Colonic mucosa (tissue), 4 donors: ENCODE results near the gene LYPD6B. TPM values are rescaled to one million over a fixed set of nuclear protein-coding genes. Genes with fewer than 3 reads are reported as not detected.
A peak's percentile ranks its signal among the peaks of the same experiment; 100 is the strongest.

Source experiments
- DNase-seq: peaks from one replicate; pipeline ENCODE4 v3.0.0-alpha.2; 2020
- H3K27ac ChIP-seq: fragments of 200-600 bp; one replicate; pipeline ENCODE4 v1.8.0; 2021
- H3K27me3 ChIP-seq: fragments of 200-600 bp; one replicate; pipeline ENCODE4 v1.8.0; 2021
- H3K36me3 ChIP-seq: fragments of 200-600 bp; one replicate; pipeline ENCODE4 v1.8.0; 2021
- H3K4me1 ChIP-seq: fragments of 200-600 bp; one replicate; pipeline ENCODE4 v1.8.0; 2021; ENCODE audit warnings: mild to moderate bottlenecking
- H3K4me3 ChIP-seq: fragments of 200-600 bp; one replicate; pipeline ENCODE4 v1.8.0; 2021
- H3K9ac ChIP-seq, 2 donors: one replicate each; pipeline ENCODE4 v1.7.0; 2013; ENCODE audit warnings: control low read depth in 2 of 2, low read depth in 2 of 2, low read length in 2 of 2
- H3K9me3 ChIP-seq: fragments of 200-600 bp; one replicate; pipeline ENCODE4 v1.8.0; 2021
- CTCF ChIP-seq: fragments of 200-600 bp; IDR thresholded peaks from one replicate; pipeline ENCODE4 v1.8.0; 2022; ENCODE audit warnings: antibody characterized with exemption, mild to moderate bottlenecking
- intact Hi-C: fragments of 100-400 bp; cut with DNase I; formaldehyde crosslinking; loops from one replicate; pipeline ENCODE4 v1.14.1; 2022
- total RNA-seq, 2 donors: library from RNA; stranded (reverse); fragmentation: NEBNext Ultra II Directional in 1 of 2; extraction: Animal tissue kit (Norgen Biotek cat#: 25700) in 1 of 2; gene quantifications; one replicate each; pipeline ENCODE4 v1.2.1, GENCODE V29; 2021
- donor health status: healthy.
- donor health status: DM: no; HTN: no; CAD: no.
- donor health status: DM: no; HTN: no; CAD: no.

The LYPD6B gene
- total RNA-seq, 2 donors from 2014 or later, result 2.6 to 3.4 TPM

GRCh38 chr2:149082735-149083134 is 44.2 kb downstream of the LYPD6B start:
- Histone ChIP-seq H3K9ac (no peak overlapping the region), H3K4me3 (no peak overlapping the region), H3K27ac (no peak overlapping the region), H3K4me1 (no peaks in the 10 kb centered on the region), H3K27me3 (no peaks in the 10 kb centered on the region), H3K9me3 (no peaks in the 10 kb centered on the region), H3K36me3 (no peaks in the 10 kb centered on the region)
- no peak for TF ChIP-seq CTCF
- intact Hi-C loops, result no loop called here
- DNase-seq, result no peak

- H3K27me3 ChIP-seq, result no peaks in the 10 kb centered on the region
- intact Hi-C loops, result no loop called here
- no peak overlapping the region for H3K9ac ChIP-seq
- H3K36me3 ChIP-seq, result no peaks in the 10 kb centered on the region
- H3K4me3 ChIP-seq, result no peak overlapping the region
- H3K4me1 ChIP-seq, result no peaks in the 10 kb centered on the region
- no peak for TF ChIP-seq CTCF
- no peak overlapping the region for H3K27ac ChIP-seq
- no peak for DNase-seq
- no peaks in the 10 kb centered on the region for H3K9me3 ChIP-seq
Measured at GRCh38 chr2:149084924-149085795, 46.7 kb downstream of the LYPD6B start.

DNA sequence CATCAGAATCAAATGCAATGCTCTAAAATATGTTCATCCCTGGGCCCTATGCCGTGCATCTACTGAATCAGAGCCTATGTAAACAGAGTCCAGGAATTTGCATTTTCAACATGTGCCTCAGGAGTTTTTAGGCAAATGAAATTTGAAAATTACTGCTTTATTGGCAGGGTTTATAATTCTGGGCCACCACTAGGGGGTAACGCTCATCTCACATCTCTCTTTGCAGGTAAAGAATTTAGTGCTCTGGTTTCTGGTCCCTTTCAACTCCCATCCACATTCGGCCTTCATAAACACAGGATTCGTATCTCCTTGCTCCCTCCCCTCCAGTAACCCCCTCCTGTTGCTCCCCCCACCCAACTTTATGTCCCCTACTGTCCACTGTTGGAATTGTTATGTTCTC is 49.3 kb downstream of the LYPD6B start:
- DNase-seq, result no peak
- H3K9me3 ChIP-seq, result no peaks in the 10 kb centered on the region
- peak; percentile 26 for TF ChIP-seq CTCF
- no peak overlapping the region for H3K4me3 ChIP-seq
- no peaks in the 10 kb centered on the region for H3K27me3 ChIP-seq
- H3K4me1 ChIP-seq, result no peaks in the 10 kb centered on the region
- no peak overlapping the region for H3K27ac ChIP-seq
- H3K36me3 ChIP-seq, result no peaks in the 10 kb centered on the region
- intact Hi-C loops, result no loop called here
- no peak overlapping the region for H3K9ac ChIP-seq

- Histone ChIP-seq H3K36me3 (no peaks in the 10 kb centered on the region), H3K4me3 (no peak overlapping the region), H3K27me3 (no peaks in the 10 kb centered on the region), H3K9me3 (no peaks in the 10 kb centered on the region), H3K27ac (no peak overlapping the region), H3K4me1 (no peaks in the 10 kb centered on the region), H3K9ac (no peak overlapping the region)
- intact Hi-C loops, result no loop called here
- TF ChIP-seq CTCF, result no peak
- no peak for DNase-seq
Measured at GRCh38 chr2:149089068-149089467, 50.6 kb downstream of the LYPD6B start.

- no peaks in the 10 kb centered on the region for H3K4me1 ChIP-seq
- no peak for TF ChIP-seq CTCF
- no peak overlapping the region for H3K4me3 ChIP-seq
- no peak for DNase-seq
- no peaks in the 10 kb centered on the region for H3K9me3 ChIP-seq
- H3K36me3 ChIP-seq, result no peaks in the 10 kb centered on the region
- H3K9ac ChIP-seq, result no peak overlapping the region
- intact Hi-C loops, result no loop called here
- no peaks in the 10 kb centered on the region for H3K27me3 ChIP-seq
- H3K27ac ChIP-seq, result no peak overlapping the region
Measured at GRCh38 chr2:149090706-149091105, 52.2 kb downstream of the LYPD6B start.
